BJ (cell line): ENCODE results near the gene JAK2. TPM values are rescaled to one million over a fixed set of nuclear protein-coding genes. Genes with fewer than 3 reads are reported as not detected.

Source experiments
- CTCF ChIA-PET: fragments of 350-600 bp; formaldehyde crosslinking; extraction: SDS; loops from one replicate; lab custom pipeline; 2021; ENCODE audit warnings: antibody characterized with exemption, inconsistent platforms; lab: Yijun Ruan, JAX
- POLR2A ChIA-PET: fragments of 300-600 bp; sonication (Branson Sonifier 250); formaldehyde crosslinking; extraction: SDS; loops from one replicate; lab custom pipeline; 2021; ENCODE audit warnings: antibody characterized with exemption; lab: Charles Lee
- DNase-seq: peaks from one replicate; pipeline ENCODE4 v3.0.0-alpha.2; 2011; ENCODE audit warnings: low read depth
- H3K27me3 ChIP-seq: 2 replicates; pipeline ENCODE4 v1.6.0; 2011; ENCODE audit warnings: low read length; ENCODE audit not compliant: control insufficient read depth, insufficient read depth
- H3K36me3 ChIP-seq: 2 replicates; pipeline ENCODE4 v1.5.1; 2011; ENCODE audit warnings: low read length; ENCODE audit not compliant: control insufficient read depth, insufficient read depth
- H3K4me3 ChIP-seq: 2 replicates; pipeline ENCODE4 v1.5.1; 2011; ENCODE audit warnings: low read depth, mild to moderate bottlenecking, control low read depth, low read length
- polyA plus RNA-seq: library from polyadenylated mRNA; depleted of rRNA; stranded (reverse); fragments of >200 nt; gene quantifications from 2 replicates; pipeline ENCODE4 v1.2.3, GENCODE V29; 2011
- TF ChIP-seq, protein P1 (sequence below): IDR thresholded peaks from 2 replicates; pipeline ENCODE4 v1.5.1; 2011; ENCODE audit warnings: low read depth, mild to moderate bottlenecking, control low read depth, inconsistent platforms, low read length, moderate library complexity; ENCODE audit not compliant: insufficient read depth

The JAK2 gene
- polyA plus RNA-seq, 1 experiment: 2.0 TPM

DNA sequence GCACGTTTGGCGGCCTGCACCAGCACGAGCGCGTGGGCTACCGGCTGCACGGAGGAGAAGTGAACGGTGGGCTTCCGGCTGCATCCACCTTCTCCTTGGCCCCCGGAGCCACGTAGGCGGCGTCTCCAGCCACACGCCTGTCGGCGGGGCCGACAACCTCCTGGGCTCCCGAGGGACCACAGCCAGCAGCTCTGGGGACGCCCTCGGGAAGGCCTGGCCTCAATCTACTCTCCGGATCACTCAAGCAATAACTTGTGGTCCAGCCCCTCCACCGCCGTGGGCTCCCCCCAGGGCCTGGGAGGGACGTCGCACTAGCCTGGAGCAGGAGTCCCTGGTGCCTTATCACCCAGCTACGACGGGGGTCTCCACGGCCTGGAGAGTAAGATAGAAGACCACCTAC lies 126.6 kb downstream of the JAK2 start:
- TF ChIP-seq, protein P1, sequence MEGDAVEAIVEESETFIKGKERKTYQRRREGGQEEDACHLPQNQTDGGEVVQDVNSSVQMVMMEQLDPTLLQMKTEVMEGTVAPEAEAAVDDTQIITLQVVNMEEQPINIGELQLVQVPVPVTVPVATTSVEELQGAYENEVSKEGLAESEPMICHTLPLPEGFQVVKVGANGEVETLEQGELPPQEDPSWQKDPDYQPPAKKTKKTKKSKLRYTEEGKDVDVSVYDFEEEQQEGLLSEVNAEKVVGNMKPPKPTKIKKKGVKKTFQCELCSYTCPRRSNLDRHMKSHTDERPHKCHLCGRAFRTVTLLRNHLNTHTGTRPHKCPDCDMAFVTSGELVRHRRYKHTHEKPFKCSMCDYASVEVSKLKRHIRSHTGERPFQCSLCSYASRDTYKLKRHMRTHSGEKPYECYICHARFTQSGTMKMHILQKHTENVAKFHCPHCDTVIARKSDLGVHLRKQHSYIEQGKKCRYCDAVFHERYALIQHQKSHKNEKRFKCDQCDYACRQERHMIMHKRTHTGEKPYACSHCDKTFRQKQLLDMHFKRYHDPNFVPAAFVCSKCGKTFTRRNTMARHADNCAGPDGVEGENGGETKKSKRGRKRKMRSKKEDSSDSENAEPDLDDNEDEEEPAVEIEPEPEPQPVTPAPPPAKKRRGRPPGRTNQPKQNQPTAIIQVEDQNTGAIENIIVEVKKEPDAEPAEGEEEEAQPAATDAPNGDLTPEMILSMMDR: no peak
- DNase-seq: no peak
- ChIA-PET POLR2A (no interaction called here), CTCF (no interaction called here)
- no peaks in the 10 kb centered on the region for H3K27me3 ChIP-seq
- H3K4me3 ChIP-seq: no peak overlapping the region
- peaks cover 21% of the 10 kb centered on the region for H3K36me3 ChIP-seq

DNA sequence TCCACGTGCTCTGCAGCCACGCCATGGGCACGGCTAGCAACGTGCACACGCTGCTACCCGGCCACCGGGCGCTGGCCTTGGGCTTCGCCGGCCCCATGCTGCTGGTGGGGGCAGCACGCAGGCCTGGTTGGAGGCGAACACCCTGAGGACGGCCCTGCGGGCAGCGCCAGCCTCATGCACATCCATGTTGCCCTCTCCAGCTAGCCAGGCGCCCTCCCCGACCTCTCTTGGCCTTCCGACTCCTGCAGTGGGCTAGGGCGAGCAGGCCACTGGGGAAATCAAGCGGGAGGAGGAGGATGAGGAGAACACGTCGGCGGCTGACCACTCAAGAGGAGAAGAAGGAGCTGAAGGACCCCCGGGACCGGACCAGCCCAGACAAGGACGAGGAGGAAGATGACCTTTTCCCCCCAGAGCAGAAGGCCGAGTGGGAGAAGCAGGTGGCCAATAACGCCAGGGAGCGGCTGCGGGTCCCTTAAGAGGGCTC lies 127.1 kb downstream of the JAK2 start:
- DNase-seq: no peak
- Histone ChIP-seq H3K36me3 (peaks cover 21% of the 10 kb centered on the region), H3K27me3 (no peaks in the 10 kb centered on the region), H3K4me3 (no peak overlapping the region)
- POLR2A ChIA-PET: no interaction called here
- TF ChIP-seq, protein P1: no peak
- CTCF ChIA-PET: no interaction called here

DNA sequence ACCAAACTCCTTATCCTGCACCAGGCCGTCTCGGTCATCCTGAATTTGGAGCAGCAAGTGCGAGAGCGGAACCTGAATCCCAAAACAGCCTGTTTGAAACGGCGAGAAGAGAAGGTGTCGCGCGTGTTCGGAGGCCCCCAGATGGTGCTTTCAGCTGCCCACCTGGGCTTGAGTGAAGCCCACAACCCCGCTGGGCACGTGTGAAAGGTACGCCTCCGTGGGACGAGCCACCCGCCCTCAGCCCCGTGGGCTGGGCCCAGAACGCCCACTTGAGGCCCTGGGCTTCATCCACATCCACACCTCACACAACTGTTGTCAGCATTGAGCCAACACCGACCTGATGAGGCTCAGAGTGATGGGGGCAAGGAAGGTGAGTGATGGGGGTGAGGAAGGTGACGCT lies 127.6 kb downstream of the JAK2 start:
- Histone ChIP-seq H3K27me3 (no peaks in the 10 kb centered on the region), H3K36me3 (peaks cover 21% of the 10 kb centered on the region), H3K4me3 (no peak overlapping the region)
- TF ChIP-seq, protein P1: no peak
- ChIA-PET CTCF (no interaction called here), POLR2A (no interaction called here)
- DNase-seq: no peak

DNA sequence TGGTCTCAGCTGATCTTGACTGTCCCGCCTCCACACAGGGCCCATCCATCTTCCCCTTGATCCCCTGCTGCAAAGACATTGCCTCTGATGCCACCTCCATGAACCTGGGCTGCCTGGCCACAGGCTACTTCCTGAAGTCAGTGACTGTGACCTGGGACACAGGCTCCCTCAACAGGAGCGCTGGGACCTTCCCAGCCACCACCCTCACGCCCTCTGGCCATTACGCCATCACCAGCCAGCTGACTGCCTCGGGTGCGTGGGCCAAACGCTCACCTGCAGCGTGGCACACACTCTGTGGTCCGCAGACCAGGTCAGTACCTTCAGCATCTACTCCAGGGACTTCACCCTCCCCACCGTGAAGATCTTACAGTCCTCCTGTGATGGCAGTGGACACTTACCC lies 128.5 kb downstream of the JAK2 start:
- CTCF ChIA-PET: no interaction called here
- POLR2A ChIA-PET: no interaction called here
- H3K27me3 ChIP-seq: no peaks in the 10 kb centered on the region
- no peak overlapping the region for H3K4me3 ChIP-seq
- no peak for DNase-seq
- TF ChIP-seq, protein P1: no peak
- peaks cover 21% of the 10 kb centered on the region for H3K36me3 ChIP-seq

DNA sequence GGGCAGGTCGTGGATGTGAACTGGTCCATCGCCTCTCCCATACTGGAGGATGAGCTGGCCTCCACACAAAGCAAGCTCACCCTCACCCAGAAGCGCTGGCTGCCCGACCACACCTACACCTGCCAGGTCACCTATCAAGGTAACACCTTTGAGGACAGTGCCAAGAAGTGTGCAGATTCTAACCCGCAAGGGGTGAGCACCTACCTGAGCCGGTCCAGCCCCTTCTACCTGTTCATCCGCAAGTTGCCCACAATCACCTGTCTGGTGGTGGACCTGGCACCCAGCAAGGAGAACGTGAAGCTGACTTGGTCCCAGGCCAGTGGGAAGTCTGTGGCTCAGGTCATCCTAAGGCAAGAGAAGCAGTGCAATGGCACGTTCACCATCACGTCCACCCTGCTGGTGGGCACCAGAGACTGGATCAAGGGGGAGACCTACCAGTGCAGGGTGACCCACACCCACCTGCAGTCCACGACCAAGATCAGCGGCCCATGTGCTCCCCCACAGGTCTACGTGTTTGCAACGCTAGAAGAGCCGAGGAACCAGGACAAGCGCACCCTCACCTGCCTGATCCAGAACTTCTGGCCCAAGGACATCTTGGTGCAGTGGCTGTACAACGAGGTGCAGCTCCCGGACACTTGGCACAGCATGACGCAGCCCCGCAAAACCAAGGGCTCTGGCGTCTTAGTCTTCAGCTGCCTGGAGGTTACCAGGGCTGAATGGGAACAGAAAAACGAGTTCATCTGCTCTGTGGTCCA lies 129.1 kb downstream of the JAK2 start:
- POLR2A ChIA-PET: no interaction called here

More for the DNA sequence above, 129.1 kb downstream of the JAK2 start:
- Histone ChIP-seq H3K4me3 (no peak overlapping the region), H3K27me3 (no peaks in the 10 kb centered on the region), H3K36me3 (peaks cover 21% of the 10 kb centered on the region)
- CTCF ChIA-PET: no interaction called here
- TF ChIP-seq, protein P1: no peak
- no peak for DNase-seq
